ENCODE measurements around the gene MORN1.
"Not testable (repeated sequence)": the region's sequence is repeated elsewhere in the genome, so short reads cannot be mapped to it uniquely, and the experiment has no call there.

Gene MORN1

DNA sequence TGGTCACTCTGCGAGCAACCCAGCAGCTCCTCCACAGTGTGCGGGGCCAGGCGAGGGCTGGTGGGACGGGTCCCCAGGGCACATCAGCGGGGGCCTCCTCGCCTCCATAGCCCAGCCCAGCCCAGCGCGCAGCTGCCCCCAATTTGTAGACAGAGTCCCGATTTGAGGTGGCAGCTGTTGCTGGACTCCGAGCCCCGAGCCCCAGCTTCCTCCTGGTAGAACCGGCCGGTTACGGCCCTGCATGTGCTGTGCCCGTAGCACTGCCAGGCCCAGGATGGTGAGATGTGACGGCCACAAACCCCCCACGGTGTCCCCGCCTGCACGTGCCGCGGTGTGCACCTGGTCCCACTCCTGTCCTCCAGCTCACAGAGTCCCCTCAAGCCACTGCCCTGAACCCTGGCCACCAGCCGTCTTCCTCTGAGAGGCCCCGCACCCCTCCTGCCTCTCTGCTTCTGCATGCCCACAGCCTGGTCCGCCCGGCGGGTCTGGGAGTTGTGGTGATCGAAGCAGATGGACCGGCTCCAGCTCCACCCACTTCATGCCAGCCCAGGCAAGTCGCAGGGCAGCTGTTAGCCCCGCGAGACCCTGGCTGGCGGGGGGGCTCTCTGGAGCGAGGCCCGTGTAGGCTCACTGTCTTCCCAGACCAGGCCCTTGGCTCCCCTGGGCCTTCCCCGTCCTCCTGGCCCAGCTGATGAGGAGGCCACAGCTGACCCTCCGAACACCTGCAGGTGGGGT, 55.5 kb downstream of the MORN1 start:
- no peak for DNase-seq

- no peak for DNase-seq
Measured at GRCh38 chr1:2334883-2335534, 56.3 kb downstream of the MORN1 start.

- no peak for DNase-seq
Measured at GRCh38 chr1:2334366-2334765, 57.0 kb downstream of the MORN1 start.

GRCh38 chr1:2331580-2331979, 59.8 kb downstream of the MORN1 start:
- not testable (repeated sequence) for DNase-seq

GRCh38 chr1:2331200-2331544, 60.2 kb downstream of the MORN1 start:
- DNase-seq = no peak

GRCh38 chr1:2330519-2331199, 60.7 kb downstream of the MORN1 start:
- no peak for DNase-seq

GRCh38 chr1:2330035-2330434, 61.3 kb downstream of the MORN1 start:
- no peak for DNase-seq

DNA sequence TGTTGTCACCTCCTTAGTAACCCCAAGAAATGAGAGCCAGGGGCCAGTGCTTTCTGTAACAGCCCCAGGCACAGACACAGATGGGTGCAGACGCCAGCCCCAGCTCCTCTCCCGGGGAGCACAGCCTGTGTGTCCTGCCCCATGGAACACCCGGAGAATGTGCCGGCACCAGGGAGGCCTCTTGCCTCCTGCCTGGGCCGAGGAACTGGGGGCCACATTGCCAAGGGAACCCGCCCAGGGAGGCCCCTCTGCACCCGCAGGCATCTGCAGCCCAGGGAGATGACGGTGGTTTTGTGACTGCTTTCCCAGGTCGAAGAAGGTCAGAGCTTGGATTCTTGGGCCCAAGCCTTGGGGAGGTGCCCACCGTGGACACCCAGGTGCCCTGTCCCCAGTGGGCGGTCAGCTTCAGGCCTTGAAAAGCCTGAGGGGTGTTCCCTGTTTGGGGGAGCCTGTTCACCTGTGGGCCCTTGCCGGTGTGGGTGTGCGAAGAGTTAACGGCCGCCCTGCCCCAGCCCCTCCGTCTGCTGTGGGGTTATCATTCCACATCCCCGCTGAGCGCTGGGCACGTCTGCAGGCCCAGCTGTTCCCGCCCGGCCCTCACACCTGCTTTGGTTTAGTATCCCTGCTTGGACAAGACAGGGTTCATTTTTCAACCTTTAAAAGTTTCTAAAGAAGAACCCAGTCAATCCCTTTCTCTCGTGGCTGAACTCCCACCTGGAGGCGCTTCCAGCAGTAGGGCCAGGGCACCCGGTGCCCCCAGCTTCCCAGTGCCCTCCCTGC, 62.5 kb downstream of the MORN1 start:
- no peak for DNase-seq

DNA sequence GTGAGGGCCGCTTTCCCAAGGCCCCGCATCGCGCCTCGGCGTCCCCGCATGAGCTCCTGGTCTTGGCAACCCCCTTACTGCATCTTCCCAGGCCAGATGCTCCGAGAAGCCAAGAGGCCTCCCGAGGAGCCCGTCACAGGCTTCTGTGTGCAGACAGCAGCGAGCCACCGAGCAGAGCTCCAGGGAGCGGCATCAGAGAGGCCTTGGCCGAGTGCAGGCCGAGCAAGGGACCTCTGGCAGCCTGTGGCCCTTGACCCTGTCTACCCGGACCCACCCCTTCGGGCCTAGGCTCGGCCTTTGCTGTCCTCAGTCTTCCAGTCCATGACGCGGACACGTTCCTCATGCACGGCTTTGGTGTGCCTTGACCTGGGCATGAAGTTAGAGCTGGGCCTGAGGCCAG, 63.5 kb downstream of the MORN1 start:
- DNase-seq = no peak

- not testable (repeated sequence) for DNase-seq
Measured at GRCh38 chr1:2327162-2327561, 64.2 kb downstream of the MORN1 start.

DNA sequence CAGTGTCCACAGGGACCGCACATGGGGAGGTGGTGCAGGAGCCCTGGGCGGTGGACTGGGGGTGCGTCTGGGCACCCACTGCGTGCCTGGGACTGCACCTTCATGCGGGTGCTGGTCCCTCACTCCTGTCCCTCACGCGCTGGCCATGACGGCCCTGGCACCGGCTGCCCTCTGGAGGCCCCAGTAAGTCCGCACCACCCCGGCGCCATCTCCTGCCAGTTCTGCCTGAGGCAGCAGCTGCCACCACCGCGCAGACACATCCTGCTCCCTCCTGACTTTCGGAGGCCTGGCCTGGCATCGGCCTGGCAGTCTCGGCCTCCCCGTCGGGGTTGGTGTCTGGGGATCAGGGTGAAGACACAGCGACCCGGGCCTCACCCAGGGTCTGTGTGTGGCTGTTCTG, 64.8 kb downstream of the MORN1 start:
- no peak for DNase-seq

DNA sequence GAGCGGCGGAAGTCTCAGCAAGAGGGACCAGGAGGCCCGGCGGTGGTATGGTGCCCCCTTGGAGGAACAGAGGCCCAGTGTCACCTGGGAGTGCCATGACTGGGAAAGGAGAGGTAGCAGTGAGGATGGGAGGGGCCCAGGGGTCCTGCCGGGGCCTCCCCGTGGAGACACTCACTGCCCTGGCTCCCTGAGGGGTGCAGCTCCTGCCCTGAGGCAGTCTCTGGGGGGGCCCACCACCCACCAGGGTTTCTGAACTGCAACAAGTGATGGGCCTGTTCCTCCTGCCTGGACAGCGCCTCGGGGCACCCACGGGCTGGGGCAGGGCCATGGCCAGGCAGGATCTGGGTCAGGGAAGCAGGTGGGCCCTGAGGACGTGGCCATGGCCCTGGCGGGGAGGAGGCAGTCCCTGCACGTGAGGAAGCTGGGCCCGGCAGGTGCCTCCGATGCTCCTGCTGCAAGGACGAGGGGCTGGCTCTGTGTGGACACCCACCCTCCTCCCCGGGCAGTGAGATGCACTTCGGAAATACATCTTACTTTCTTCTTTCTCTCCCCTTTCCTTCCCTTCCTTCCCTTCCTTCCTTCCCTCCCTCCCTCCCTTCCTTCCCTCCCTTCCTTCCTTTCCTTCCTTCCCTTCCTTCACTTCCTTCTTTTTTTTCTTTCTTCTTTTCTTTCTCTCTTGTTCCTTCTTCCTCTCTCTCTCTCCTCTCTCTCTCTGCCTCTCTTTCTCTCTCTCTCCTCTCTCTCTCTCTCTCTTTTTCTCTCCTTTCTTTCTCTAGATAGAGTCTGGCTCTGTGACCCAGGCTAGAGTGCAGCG, 66.6 kb downstream of the MORN1 start:
- no peak for DNase-seq

- DNase-seq = no peak
Measured at GRCh38 chr1:2323451-2323974, 67.8 kb downstream of the MORN1 start.

DNA sequence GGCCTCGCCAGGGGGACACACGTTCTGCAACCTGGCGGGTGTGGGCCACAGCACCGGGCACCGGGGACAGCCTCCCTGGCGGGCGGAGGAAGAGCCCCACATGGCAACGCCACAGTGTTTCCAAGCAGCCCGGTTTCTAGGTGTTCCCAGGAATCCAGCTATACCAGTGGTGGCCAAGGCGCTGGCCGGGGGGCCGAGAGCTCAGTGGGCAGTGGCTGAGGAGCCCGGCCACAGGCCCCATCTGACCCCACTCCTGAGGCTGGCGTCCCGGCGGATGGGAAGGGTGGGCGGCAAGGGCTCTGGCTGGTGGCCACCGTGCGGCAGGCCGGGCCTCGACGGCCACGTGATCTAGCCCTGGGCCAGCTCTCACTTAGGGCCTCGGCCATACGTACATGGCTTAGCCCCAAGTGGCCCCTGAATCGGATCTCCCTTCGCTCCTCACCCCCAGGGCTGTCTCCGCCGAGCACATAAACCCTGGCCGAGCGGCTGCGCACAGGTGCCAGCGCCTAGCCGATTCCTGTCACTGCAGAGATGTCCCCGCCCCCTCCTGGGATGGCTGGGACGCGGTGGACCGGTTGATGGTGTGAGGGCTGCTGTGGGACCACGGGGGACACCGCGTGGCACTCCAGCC, 68.7 kb downstream of the MORN1 start:
- DNase-seq = no peak

GRCh38 chr1:2322065-2322571, 69.2 kb downstream of the MORN1 start:
- DNase-seq = no peak

- no peak for DNase-seq
Measured at GRCh38 chr1:2320760-2321667, 70.3 kb downstream of the MORN1 start.

GRCh38 chr1:2320006-2320405, 71.3 kb downstream of the MORN1 start:
- DNase-seq = no peak

- DNase-seq = no peak
Measured at GRCh38 chr1:2319291-2319690, 72.1 kb downstream of the MORN1 start.

DNA sequence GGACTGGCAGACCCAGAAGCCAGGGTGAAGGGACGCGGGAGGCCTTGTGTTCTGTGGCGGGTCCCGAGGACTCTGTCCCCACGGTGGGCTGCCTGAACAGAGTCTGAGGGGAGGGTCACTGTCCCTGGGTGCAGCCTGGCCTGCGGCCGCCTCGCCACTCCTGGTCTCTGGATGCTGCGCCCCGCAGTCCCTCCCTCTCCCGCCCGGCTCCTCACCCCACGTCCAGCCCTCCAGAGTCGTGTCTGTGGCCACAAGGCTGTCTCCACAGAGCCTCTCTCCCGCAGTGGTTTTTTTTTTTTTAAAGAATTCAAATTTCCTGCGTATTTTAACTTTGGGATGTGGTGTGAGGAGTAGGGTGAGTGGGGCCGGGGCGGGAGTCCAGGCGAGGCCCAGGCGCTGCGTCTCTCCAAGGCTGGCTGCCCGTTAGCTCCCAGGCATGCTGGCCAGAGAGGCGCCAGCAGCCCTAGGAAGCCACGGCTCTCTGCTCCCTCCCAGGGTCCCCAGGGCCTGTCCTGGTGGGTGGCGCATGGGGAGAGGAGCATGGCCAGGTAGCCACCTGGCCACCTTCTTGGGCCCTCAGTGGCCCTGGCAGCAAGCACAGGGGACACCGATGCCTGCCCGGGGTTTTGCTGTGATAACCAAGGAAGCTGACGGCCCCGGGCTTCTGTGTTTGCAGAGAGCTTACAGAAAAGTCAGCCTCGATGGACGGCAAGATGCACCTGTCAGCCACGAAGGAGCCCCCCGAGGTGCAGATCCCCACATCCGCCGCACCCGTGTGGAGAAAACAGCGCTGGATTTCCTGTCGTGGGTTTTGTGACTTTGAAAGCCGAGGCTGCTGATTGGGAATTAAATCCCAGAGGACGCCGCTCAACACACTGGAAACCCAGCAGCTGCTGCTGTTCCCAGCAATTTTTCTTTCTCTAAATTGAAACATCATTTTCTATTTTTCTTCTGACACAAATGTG, 72.8 kb downstream of the MORN1 start:
- DNase-seq = no peak

Measured in activated CD4-positive, CD25-positive, alpha-beta regulatory T cell treated with anti-CD3 and anti-CD28 coated beads, Interleukin-2, amount 50 U/mL, for 72 hours (primary cell).